NCI-H187 (cell line): ENCODE results near the gene KIRREL2.

Experiments used
- DNase-seq, 2 experiments: peaks; one replicate each; lab custom pipeline; 2025; lab: John Stamatoyannopoulos, UW

The KIRREL2 gene

GRCh38 chr19:35845215-35846037 is 11.3 kb upstream of the KIRREL2 start:
- no peak for DNase-seq

DNA sequence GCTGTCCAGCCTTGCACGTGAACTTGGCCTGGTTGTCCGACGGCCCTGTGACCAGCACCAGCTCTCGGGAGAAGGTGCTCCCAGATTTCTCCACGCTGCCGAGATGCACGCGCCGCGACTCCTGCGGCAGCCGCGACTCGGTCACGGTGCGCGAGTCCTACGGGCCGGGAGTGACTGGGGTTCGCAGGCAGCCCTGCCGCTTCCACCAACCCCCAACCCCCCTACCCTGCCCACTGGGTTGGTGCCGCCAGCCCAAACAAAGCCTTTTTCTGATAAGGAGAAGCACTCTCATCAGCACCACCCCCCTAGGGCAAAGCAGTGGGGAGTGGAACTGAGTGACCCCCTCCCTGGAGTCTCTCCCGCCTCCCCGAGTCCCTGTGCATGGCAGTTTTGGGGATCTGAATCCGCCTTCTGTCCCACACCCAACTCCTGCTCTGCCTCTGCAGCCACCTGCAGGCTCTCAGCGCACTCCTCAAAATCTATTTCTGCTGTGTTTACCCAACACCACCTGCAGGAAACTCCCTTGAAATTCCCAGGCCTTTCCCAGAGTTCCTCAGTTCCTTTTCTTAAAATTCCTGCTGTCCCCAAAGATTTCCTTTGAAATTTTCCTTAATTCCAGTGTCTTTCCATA is 10.6 kb upstream of the KIRREL2 start:
- DNase-seq = no peak

DNA sequence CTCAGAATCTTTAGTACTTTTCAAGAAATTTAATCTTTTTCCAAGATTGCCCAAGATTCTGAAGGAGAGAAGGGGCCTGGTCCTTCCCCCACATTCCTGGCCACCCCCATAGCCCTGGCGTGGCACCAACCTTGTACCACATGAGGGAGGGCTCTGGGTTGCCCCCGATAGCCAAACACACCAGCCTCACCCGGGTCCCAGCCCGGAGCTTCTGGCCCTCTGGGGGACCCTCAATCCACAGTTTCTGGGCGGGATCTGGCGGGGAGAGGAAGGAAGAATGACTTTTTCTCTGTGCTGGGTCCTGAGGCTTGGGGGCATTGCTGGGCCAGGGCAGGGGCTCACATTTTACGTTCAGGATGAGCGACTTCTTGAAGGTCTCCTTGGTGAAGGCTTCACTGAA is 8.8 kb upstream of the KIRREL2 start:
- no peak for DNase-seq

GRCh38 chr19:35848486-35848885 is 8.2 kb upstream of the KIRREL2 start:
- DNase-seq = no peak

- DNase-seq = no peak
Measured at GRCh38 chr19:35848919-35849505, 7.7 kb upstream of the KIRREL2 start.

DNA sequence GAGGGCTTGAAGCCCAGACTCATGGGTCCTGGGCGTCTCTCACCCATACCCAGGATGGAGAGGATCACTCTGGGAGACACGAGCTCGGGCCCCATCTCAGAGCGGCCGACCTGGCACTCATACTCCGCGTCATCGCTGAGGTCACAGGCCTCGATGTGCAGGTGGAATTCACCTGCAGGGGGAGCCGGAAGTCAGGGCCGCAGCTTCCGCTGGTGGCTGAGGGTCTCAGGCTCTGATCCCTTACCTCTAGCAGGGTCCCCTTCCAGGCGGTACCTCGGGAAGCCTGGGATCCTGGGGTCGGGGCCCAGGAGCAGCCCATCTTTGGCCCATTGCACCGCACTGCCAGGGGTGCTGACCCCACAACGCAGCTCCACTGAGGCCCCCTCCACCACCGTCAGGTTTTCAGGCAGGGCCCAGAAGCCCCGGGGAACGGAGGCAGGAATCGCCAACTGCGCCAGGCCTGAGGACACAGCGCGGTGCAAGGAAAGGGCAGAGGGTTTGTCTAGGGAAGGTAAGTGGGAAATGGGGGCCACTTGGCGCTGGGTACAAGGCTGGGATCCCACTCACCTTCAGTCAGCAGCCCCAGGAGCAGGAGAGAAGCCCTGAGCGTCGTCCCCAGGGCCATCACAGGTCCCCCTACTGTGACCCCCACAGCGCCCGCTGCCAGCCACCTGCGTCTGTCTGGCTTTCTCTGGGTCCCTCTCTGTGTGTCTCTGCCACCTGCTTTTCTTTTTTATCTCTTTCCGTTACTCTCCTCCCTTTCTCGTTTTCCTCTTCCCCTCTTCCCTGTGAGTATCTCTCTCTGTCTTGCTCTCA is 5.3 kb upstream of the KIRREL2 start:
- DNase-seq = no peak

GRCh38 chr19:35852029-35852780 is 4.5 kb upstream of the KIRREL2 start, which contains the start of gene NPHS1:
Gene NPHS1 (minus strand): TSS chr19:35852504. CDS start chr19:35851837, 667 bp downstream.
- DNase-seq = no peak

DNA sequence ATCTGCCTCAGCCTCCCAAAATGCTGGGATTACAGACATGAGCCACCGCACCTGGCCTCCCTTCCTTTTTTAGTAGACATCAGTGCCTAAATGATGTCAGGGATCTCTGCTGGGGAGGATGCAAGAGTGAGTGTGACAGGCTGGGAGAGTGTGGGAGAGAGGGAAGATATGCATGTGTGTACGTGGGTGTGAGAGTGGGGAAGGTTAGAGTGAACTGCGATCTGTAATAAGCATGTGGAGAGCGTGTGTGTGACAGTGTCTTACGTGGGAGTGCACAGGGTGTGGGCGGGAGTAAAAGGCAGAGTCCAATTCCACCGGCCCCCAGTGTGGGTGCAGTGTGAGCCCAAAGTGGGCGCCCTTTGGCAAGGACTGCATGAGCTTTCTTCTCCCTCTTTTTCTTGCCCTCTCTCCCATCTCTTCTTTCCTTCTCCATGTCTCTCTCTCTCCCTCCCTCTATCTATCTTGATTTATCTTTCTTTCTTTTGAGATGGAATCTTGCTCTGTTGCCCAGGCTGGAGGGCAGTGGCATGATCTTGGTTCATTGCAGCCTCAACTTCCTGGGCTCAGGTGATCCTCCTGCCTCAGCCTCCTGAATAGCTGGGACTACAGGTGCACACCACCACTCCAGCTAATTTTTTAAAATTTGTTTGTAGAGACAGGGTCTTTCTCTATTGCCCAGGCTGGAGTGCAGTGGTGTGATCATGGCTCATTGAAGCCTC is 3.5 kb upstream of the KIRREL2 start:
- no peak for DNase-seq

DNA sequence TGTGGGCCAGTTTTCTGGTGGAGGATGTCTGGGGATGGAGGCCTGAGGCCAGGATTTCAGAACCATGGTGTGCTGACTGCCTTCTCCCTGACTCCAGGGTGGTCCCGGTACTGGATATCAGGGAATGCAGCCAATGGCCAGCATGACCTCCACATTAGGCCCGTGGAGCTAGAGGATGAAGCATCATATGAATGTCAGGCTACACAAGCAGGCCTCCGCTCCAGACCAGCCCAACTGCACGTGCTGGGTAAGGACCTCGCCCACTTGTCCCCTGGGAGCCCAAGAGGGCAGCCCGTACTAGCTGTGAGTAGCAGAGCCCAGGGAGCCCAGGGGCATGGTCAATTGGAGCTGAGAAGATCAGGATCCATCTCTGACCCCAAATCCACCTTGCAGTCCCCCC is 1.6 kb downstream of the KIRREL2 start:
- no peak for DNase-seq

GRCh38 chr19:35859414-35859813 is 2.7 kb downstream of the KIRREL2 start:
- no peak for DNase-seq

GRCh38 chr19:35860436-35860817 is 3.7 kb downstream of the KIRREL2 start:
- no peak for DNase-seq

- DNase-seq = no peak
Measured at GRCh38 chr19:35860818-35861639, 4.3 kb downstream of the KIRREL2 start.

GRCh38 chr19:35861640-35862160 is 5.0 kb downstream of the KIRREL2 start:
- no peak for DNase-seq

DNA sequence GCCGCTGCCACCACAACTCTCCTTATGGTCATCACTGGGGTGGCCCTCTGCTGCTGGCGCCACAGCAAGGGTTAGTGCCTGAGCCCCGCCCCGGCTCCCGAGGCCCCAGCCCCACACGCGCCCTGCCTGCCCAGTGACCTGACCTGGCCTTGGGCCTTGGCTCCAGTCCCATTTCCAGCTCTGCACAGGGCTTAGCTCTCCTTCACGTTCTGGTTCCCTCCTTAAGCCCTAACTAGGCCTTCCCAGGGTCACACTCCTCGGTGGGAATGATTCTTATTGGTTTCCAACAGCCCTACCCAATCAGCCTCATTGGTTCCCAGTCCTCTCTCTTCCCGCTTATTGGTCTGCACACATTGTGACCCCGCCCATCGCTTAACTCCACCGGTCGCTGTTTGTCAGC is 5.8 kb downstream of the KIRREL2 start:
- no peak for DNase-seq

- no peak for DNase-seq
Measured at GRCh38 chr19:35863018-35863417, 6.3 kb downstream of the KIRREL2 start.

DNA sequence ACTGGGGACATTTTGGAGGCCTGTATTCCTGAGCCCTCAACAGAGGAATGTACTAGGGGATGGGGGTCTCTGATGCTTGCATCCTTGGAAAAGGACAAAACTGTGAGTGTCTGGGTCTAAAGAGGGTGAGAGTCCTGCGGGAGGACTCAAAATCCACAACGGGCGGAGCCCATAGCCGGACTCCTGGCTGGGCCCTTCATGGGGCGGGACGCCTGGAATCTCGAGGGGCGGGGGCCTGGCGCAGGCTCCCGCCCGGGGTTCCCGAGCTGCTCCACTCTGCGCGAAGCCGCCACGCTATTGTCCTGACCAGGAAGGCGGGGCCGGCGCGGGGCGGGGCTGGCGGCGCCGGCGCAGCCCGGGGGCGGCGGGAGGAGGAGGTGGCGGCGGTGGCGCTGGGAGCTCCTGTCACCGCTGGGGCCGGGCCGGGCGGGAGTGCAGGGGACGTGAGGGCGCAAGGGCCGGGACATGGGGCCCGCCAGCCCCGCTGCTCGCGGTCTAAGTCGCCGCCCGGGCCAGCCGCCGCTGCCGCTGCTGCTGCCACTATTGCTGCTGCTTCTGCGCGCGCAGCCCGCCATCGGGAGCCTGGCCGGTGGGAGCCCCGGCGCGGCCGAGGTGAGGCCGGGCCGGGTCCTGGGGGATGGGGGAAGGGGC is 11.6 kb downstream of the KIRREL2 start, which contains the start of gene APLP1:
Gene APLP1 (plus strand): TSS at position 403 of the 651 bp plus-strand sequence. CDS start 63 bp downstream, at position 466.
- DNase-seq = peak; percentile 39 to 73

DNA sequence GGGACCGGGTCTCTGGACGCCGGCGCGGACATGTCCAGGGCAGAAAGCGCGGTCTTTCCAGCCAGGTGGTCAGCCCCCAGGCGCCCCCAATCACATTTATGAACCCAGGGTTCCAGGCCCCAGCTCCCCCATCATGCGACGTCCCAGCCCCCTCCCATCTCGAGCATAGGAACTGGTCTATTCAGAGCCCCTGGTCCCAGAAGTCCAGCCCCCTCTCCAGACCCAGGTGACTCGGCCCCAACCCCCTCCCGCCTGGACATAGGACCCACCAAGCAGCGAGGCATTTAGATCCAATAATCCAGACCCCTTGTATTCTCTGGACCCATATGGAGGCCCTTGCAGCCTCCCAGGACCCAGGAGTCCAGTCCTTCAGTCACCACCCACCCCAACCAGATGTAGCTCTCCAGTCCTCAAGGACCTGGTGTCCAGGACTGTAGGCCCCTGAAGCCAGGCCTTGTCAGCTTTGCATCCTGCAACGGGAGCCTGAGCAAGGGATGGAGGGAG is 12.2 kb downstream of the KIRREL2 start:
- DNase-seq = no peak

DNA sequence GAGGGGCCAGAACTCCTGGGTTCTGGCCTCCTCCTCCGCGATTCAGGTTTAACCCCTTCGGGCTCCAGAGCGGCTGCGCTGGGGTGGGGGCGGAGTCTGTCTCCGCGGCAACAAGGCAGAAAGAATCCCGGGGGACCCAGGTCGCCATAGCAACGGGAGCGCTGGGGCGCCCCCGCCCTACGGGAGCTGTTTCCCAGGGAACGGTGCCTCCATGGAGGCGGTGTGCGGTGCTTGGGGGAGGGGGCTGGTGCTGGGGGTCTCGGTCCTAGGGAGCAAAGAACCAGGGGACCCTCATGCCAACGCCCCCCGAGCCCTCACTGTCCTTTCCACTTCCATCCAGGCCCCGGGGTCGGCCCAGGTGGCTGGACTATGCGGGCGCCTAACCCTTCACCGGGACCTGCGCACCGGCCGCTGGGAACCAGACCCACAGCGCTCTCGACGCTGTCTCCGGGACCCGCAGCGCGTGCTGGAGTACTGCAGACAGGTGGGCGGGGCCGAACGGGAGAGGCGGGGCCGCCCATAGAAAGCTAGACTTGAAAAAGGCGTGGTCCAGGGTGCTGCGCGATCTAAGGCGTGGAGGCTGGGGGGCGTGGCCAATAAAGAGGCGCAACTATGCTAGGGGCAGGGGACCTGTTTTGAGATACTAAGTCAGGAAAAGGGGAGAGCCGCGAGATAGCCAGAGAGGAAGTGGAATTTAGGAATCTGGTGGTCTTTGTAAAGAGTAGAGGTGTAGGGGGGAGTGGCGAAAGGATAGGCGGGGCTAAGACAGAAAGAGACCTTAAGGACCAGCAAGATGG is 12.8 kb downstream of the KIRREL2 start:
- DNase-seq = peak; percentile 94 to 97
